Peyer's patch (tissue), 4 donors: Measurements from ENCODE around the gene PDGFC.

Source experiments
- CTCF ChIP-seq, 6 experiments: fragments of 450-650 bp in 4 of 6; fragments of 200-600 bp in 2 of 6; sonication (generic) in 1 of 6; IDR thresholded peaks; one replicate each; pipeline ENCODE4 v1.5.1; 2017 to 2019; ENCODE audit warnings: antibody characterized with exemption in 6 of 6, mild to moderate bottlenecking in 3 of 6, moderate library complexity in 1 of 6
- POLR2A ChIP-seq, 2 donors: fragments of 450-650 bp; IDR thresholded peaks; one replicate each; pipeline ENCODE4 v1.5.1; 2017; ENCODE audit warnings: antibody characterized with exemption in 2 of 2, mild to moderate bottlenecking in 2 of 2, moderate library complexity in 2 of 2

- no peak for TF ChIP-seq POLR2A (IDR thresholded peaks at IDR 0.05)
- TF ChIP-seq CTCF (IDR thresholded peaks at IDR 0.05), result no peak
Measured at GRCh38 chr4:156725257-156725656, 246.3 kb downstream of the PDGFC start.
